Sigmoid colon (tissue), 4 donors: Measurements from ENCODE around the gene XRCC6.

Experiments
- CTCF ChIP-seq, 4 experiments: fragments of 450-650 bp in 3 of 4; fragments of 200-600 bp in 1 of 4; IDR thresholded peaks; one replicate each; pipeline ENCODE4 v1.5.1; 2016 to 2019; ENCODE audit warnings: antibody characterized with exemption in 4 of 4, mild to moderate bottlenecking in 3 of 4, moderate library complexity in 2 of 4
- POLR2A ChIP-seq, 2 donors: fragments of 450-650 bp; IDR thresholded peaks; one replicate each; pipeline ENCODE4 v1.6.1; 2016; ENCODE audit warnings: antibody characterized with exemption in 2 of 2, mild to moderate bottlenecking in 2 of 2, moderate library complexity in 2 of 2
- POLR2AphosphoS5 ChIP-seq, 4 donors: sonication (generic); formaldehyde crosslinking; IDR thresholded peaks; one replicate each; pipeline ENCODE4 v1.6.1; 2017; ENCODE audit warnings: antibody characterized with exemption in 4 of 4

- TF ChIP-seq CTCF (IDR thresholded peaks at IDR 0.05) (no peak), POLR2A (IDR thresholded peaks at IDR 0.05) (no peak), POLR2AphosphoS5 (IDR thresholded peaks at IDR 0.05) (no peak)
These were observed 1.0 kb upstream of the XRCC6 start for GRCh38 chr22:41619979-41620588.
